ENCODE results near the gene RMDN2.
"Not testable (repeated sequence)": the region's sequence is repeated elsewhere in the genome, so short reads cannot be mapped to it uniquely, and the experiment has no call there.

DNA sequence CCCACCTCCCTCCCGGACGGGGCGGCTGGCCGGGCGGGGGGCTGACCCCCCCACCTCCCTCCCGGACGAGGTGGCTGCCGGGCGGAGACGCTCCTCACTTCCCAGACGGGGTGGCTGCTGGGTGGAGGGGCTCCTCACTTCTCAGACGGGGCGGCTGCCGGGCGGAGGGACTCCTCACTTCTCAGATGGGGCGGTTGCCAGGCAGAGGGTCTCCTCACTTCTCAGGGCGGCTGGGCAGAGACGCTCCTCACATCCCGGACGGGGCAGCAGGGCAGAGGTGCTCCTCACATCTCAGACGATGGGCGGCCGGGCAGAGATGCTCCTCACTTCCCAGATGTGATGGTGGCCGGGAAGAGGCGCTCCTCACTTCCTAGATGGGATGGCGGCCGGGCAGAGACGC, 7.8 kb downstream of the RMDN2 start:
- TF ChIP-seq POLR2A, EP300 (IDR thresholded peaks at IDR 0.05): not testable (repeated sequence)
- TF ChIP-seq, protein P1, sequence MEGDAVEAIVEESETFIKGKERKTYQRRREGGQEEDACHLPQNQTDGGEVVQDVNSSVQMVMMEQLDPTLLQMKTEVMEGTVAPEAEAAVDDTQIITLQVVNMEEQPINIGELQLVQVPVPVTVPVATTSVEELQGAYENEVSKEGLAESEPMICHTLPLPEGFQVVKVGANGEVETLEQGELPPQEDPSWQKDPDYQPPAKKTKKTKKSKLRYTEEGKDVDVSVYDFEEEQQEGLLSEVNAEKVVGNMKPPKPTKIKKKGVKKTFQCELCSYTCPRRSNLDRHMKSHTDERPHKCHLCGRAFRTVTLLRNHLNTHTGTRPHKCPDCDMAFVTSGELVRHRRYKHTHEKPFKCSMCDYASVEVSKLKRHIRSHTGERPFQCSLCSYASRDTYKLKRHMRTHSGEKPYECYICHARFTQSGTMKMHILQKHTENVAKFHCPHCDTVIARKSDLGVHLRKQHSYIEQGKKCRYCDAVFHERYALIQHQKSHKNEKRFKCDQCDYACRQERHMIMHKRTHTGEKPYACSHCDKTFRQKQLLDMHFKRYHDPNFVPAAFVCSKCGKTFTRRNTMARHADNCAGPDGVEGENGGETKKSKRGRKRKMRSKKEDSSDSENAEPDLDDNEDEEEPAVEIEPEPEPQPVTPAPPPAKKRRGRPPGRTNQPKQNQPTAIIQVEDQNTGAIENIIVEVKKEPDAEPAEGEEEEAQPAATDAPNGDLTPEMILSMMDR (IDR thresholded peaks at IDR 0.05): not testable (repeated sequence)

All from tibial nerve (tissue), 4 donors.